Testis (tissue), 2 donors: ENCODE measurements around the gene KCNK18.

Source experiments
- CTCF ChIP-seq, 3 experiments: fragments of 450-650 bp in 2 of 3; fragments of 200-600 bp in 1 of 3; sonication (generic) in 1 of 3; IDR thresholded peaks; one replicate each; pipeline ENCODE4 v1.5.1; 2016 to 2019; ENCODE audit warnings: antibody characterized with exemption in 3 of 3, mild to moderate bottlenecking in 2 of 3, moderate library complexity in 1 of 3
- POLR2A ChIP-seq: fragments of 450-650 bp; IDR thresholded peaks from one replicate; pipeline ENCODE4 v1.6.1; 2017; ENCODE audit warnings: antibody characterized with exemption, mild to moderate bottlenecking, moderate library complexity

DNA sequence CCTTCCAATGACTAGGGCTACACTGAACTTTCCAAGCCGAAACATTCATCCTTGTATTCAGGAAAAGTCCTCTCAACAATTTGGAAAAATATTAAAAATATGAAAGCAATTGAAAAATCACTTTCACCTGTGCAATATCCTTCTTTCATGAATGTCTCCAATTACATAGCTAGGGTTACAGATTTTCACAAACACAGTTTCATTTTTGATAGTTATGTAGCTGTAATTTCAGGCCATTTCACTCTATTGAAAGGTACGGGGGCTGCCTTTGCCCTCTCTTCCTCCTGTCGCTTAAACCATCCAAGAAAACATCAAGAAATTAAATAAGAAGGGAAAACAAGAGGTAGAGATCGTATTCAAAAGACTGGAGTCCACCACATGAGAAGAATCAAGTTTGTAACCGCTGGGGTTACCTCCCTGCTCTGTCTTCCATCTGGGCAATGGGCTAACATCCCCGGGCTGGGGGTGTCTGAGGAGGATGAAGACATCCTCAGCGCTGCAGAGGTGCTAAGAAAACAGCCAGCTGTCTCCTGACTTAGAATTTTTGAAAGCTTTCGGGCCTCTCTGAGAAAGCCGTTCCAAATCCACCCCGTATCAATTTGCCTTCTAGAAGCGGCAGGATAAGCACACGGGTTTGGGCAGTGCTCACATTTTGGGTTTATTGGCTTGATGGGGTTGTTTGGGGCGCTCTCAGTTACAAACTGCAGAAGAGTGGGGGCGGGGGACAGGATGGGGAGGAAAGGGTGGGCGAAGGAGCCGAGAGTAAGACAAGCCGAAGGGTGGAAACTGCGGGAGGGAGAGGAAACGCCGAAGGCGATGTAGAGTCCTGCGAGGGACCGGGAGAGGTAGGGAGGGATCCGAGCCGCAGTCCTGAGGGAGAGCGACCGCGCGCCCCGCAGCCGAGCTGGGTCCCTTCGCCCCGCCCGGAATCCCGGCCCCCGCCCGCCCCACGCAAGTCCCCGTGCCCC is 34.9 kb upstream of the KCNK18 start:
- no peak for TF ChIP-seq CTCF (IDR thresholded peaks at IDR 0.05)
- no peak for TF ChIP-seq POLR2A
